ENCODE measurements around the gene DSE. TPM values are rescaled to one million over a fixed set of nuclear protein-coding genes. Genes with fewer than 3 reads are reported as not detected.

DSE gene
- total RNA-seq, 4 donors from 2014 or later = 22.2 to 32.8 (median 30.5) TPM

- H3K4me1 ChIP-seq = peaks cover 0 to 3% of the 10 kb centered on the region in 2 donors
- TF ChIP-seq CTCF (IDR thresholded peaks at IDR 0.05) (no peak), POLR2A (IDR thresholded peaks at IDR 0.05) (no peak)
- H3K27ac ChIP-seq = no peak overlapping the region
These were observed 19.8 kb downstream of the DSE start for GRCh38 chr6:116390581-116390980.

GRCh38 chr6:116392132-116393013 lies 21.6 kb downstream of the DSE start:
- intact Hi-C loops (cut with DNase I) = no loop called here
- Histone ChIP-seq H3K36me3 (no peaks in the 10 kb centered on the region), H3K27ac (no peak overlapping the region), H3K9me3 (no peaks in the 10 kb centered on the region), H3K4me1 (peaks cover 0 to under 1% of the 10 kb centered on the region in 2 donors), H3K27me3 (no peaks in the 10 kb centered on the region), H3K4me3 (replicated peaks in 1 of 3) (no peak overlapping the region)
- DNase-seq = no peak
- TF ChIP-seq CTCF (IDR thresholded peaks at IDR 0.05) = no peak
- TF ChIP-seq POLR2A (IDR thresholded peaks at IDR 0.05) = no peak
- WGBS, 2 donors = 88 to 90% methylated on average over 10 of the region's 10 CpGs

More at GRCh38 chr6:116390581-116390980, 19.8 kb downstream of the DSE start:
- Histone ChIP-seq H3K9me3 (no peaks in the 10 kb centered on the region), H3K36me3 (no peaks in the 10 kb centered on the region), H3K4me3 (replicated peaks in 1 of 3) (no peak overlapping the region), H3K27me3 (no peaks in the 10 kb centered on the region)
- WGBS, 2 donors = 63 to 71% methylated on average over 4 of the region's 4 CpGs
- no peak for DNase-seq
- intact Hi-C loops (cut with DNase I) = no loop called here

- no peaks in the 10 kb centered on the region for H3K36me3 ChIP-seq
- WGBS, 2 donors = 69 to 86% methylated on average over 1 of the region's 1 CpG
- no peak overlapping the region for H3K27ac ChIP-seq
- no peaks in the 10 kb centered on the region for H3K4me1 ChIP-seq
- no peaks in the 10 kb centered on the region for H3K9me3 ChIP-seq
- no peak overlapping the region for H3K4me3 ChIP-seq (replicated peaks in 1 of 3)
- DNase-seq = no peak
- H3K27me3 ChIP-seq = no peaks in the 10 kb centered on the region
- no peak for TF ChIP-seq CTCF (IDR thresholded peaks at IDR 0.05)
- no peak for TF ChIP-seq POLR2A (IDR thresholded peaks at IDR 0.05)
- intact Hi-C loops (cut with DNase I) = no loop called here
These were observed 22.7 kb downstream of the DSE start for GRCh38 chr6:116393430-116393829.

GRCh38 chr6:116395647-116396046 lies 24.9 kb downstream of the DSE start:
- WGBS, 2 donors = 81 to 95% methylated on average over 3 of the region's 3 CpGs

More at GRCh38 chr6:116395647-116396046, 24.9 kb downstream of the DSE start:
- intact Hi-C loops (cut with DNase I) = no loop called here
- TF ChIP-seq CTCF (IDR thresholded peaks at IDR 0.05) (no peak), POLR2A (IDR thresholded peaks at IDR 0.05) (no peak)
- no peaks in the 10 kb centered on the region for H3K27me3 ChIP-seq
- no peaks in the 10 kb centered on the region for H3K36me3 ChIP-seq
- no peak overlapping the region for H3K4me3 ChIP-seq (replicated peaks in 1 of 3)
- DNase-seq = no peak
- H3K4me1 ChIP-seq = no peaks in the 10 kb centered on the region
- H3K27ac ChIP-seq = no peak overlapping the region
- no peaks in the 10 kb centered on the region for H3K9me3 ChIP-seq
